Hepatocyte (in vitro differentiated cells): ENCODE measurements around the gene RBM19. TPM values are rescaled to one million over a fixed set of nuclear protein-coding genes. Genes with fewer than 3 reads are reported as not detected.

Source experiments
- DNase-seq: peaks from one replicate; pipeline ENCODE4 v3.0.0-alpha.2; 2016; ENCODE audit warnings: low spot score
- H2AFZ ChIP-seq: fragments of 200-600 bp; sonication (generic); 2 replicates; pipeline ENCODE4 v1.6.0; 2016; ENCODE audit warnings: antibody characterized with exemption, mild to moderate bottlenecking
- H3K27ac ChIP-seq: fragments of 200-600 bp; sonication (generic); 2 replicates; pipeline ENCODE4 v1.5.1; 2016; ENCODE audit warnings: mild to moderate bottlenecking
- H3K27me3 ChIP-seq: fragments of 200-600 bp; sonication (generic); 2 replicates; pipeline ENCODE4 v1.6.1; 2016
- H3K36me3 ChIP-seq: fragments of 200-600 bp; sonication (generic); replicated peaks from 2 replicates; pipeline ENCODE4 v1.5.1; 2016; ENCODE audit warnings: low read depth; ENCODE audit not compliant: insufficient read depth
- H3K4me1 ChIP-seq: fragments of 200-600 bp; sonication (generic); 2 replicates; pipeline ENCODE4 v1.5.1; 2016; ENCODE audit warnings: mild to moderate bottlenecking, moderate library complexity; ENCODE audit not compliant: insufficient read depth
- H3K4me2 ChIP-seq: fragments of 200-600 bp; sonication (generic); 2 replicates; pipeline ENCODE4 v1.6.0; 2016
- H3K4me3 ChIP-seq: fragments of 200-600 bp; sonication (generic); 2 replicates; pipeline ENCODE4 v1.5.1; 2016; ENCODE audit warnings: mild to moderate bottlenecking
- H3K79me2 ChIP-seq: fragments of 200-600 bp; sonication (generic); 2 replicates; pipeline ENCODE4 v1.6.0; 2017; ENCODE audit warnings: mild to moderate bottlenecking
- H3K9me2 ChIP-seq: fragments of 200-600 bp; sonication (generic); replicated peaks from 2 replicates; pipeline ENCODE4 v1.6.0; 2017; ENCODE audit warnings: mild to moderate bottlenecking; ENCODE audit not compliant: insufficient read depth
- H3K9me3 ChIP-seq: fragments of 200-600 bp; sonication (generic); 2 replicates; pipeline ENCODE4 v1.5.1; 2016; ENCODE audit warnings: low read depth, mild to moderate bottlenecking
- H4K20me1 ChIP-seq: fragments of 200-600 bp; sonication (generic); 2 replicates; pipeline ENCODE4 v1.6.0; 2016; ENCODE audit warnings: mild to moderate bottlenecking; ENCODE audit not compliant: insufficient read depth, poor library complexity, severe bottlenecking
- EZH2 ChIP-seq: fragments of 200-600 bp; sonication (generic); IDR thresholded peaks from 2 replicates; pipeline ENCODE4 v1.6.1; 2016; ENCODE audit warnings: antibody characterized with exemption, mild to moderate bottlenecking, borderline replicate concordance
- EZH2phosphoT487 ChIP-seq: fragments of 200-600 bp; sonication (generic); IDR thresholded peaks from one replicate; pipeline ENCODE4 v1.6.1; 2018; ENCODE audit warnings: antibody characterized with exemption, mild to moderate bottlenecking, low read depth, moderate library complexity; ENCODE audit not compliant: unreplicated experiment, severe bottlenecking
- WGBS: methylation state at CpG from one replicate; pipeline ENCODE4 v1.1.6; 2016; ENCODE audit warnings: low lambda C conversion rate; ENCODE audit errors: missing lambda C conversion rate; 5-methylcytosine and 5-hydroxymethylcytosine counted together
- polyA plus RNA-seq: library from polyadenylated mRNA; unstranded; fragments of >200 nt; fragmentation: Nextera tagmentation; extraction: Ambion mirVana; gene quantifications from 2 replicates; pipeline ENCODE4 v1.2.1, GENCODE V29; 2016
- total RNA-seq: library from RNA; depleted of rRNA; stranded (reverse); fragments of >200 nt; gene quantifications from 2 replicates; pipeline ENCODE4 v1.2.3, GENCODE V29; 2014
- TF ChIP-seq, protein P1 (sequence below): fragments of 200-600 bp; sonication (generic); IDR thresholded peaks from 2 replicates; pipeline ENCODE4 v1.5.1; 2016; ENCODE audit warnings: antibody characterized with exemption, mild to moderate bottlenecking; ENCODE audit not compliant: poor library complexity

The RBM19 gene
- total and polyA plus RNA-seq, 2 experiments from 2014 or later: 14.5 to 16.8 TPM

DNA sequence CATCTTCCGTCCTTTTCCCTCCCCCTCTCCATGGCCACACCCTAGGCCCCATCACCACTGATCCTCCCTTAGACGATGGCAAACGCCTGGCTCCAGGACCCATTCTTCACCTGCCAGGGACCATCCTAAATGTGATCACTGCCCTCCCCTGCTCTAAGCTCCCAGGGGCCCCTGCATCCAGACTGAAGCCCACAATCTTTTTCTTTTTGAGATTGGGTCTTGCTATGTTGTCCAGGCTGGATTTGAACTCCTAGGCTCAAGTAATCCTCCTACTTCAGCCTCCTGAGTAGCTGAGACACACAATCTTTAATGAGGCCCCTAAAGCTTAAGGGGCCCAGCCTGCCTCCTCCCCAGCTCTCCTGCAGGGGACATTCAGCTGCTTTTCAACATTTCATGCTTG lies 15.3 kb downstream of the RBM19 start:
- Histone ChIP-seq H3K79me2 (no peaks in the 10 kb centered on the region), H3K9me2 (no peaks in the 10 kb centered on the region), H3K4me1 (no peaks in the 10 kb centered on the region), H3K4me3 (no peak overlapping the region), H3K27ac (no peak overlapping the region), H4K20me1 (no peaks in the 10 kb centered on the region), H2AFZ (no peak overlapping the region), H3K36me3 (no peaks in the 10 kb centered on the region), H3K4me2 (no peak overlapping the region), H3K9me3 (no peaks in the 10 kb centered on the region), H3K27me3 (no peaks in the 10 kb centered on the region)
- WGBS: 92% methylated on average over 3 of the region's 3 CpGs
- TF ChIP-seq EZH2phosphoT487: no peak
- TF ChIP-seq EZH2: no peak
- TF ChIP-seq, protein P1, sequence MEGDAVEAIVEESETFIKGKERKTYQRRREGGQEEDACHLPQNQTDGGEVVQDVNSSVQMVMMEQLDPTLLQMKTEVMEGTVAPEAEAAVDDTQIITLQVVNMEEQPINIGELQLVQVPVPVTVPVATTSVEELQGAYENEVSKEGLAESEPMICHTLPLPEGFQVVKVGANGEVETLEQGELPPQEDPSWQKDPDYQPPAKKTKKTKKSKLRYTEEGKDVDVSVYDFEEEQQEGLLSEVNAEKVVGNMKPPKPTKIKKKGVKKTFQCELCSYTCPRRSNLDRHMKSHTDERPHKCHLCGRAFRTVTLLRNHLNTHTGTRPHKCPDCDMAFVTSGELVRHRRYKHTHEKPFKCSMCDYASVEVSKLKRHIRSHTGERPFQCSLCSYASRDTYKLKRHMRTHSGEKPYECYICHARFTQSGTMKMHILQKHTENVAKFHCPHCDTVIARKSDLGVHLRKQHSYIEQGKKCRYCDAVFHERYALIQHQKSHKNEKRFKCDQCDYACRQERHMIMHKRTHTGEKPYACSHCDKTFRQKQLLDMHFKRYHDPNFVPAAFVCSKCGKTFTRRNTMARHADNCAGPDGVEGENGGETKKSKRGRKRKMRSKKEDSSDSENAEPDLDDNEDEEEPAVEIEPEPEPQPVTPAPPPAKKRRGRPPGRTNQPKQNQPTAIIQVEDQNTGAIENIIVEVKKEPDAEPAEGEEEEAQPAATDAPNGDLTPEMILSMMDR: no peak
- DNase-seq: no peak

DNA sequence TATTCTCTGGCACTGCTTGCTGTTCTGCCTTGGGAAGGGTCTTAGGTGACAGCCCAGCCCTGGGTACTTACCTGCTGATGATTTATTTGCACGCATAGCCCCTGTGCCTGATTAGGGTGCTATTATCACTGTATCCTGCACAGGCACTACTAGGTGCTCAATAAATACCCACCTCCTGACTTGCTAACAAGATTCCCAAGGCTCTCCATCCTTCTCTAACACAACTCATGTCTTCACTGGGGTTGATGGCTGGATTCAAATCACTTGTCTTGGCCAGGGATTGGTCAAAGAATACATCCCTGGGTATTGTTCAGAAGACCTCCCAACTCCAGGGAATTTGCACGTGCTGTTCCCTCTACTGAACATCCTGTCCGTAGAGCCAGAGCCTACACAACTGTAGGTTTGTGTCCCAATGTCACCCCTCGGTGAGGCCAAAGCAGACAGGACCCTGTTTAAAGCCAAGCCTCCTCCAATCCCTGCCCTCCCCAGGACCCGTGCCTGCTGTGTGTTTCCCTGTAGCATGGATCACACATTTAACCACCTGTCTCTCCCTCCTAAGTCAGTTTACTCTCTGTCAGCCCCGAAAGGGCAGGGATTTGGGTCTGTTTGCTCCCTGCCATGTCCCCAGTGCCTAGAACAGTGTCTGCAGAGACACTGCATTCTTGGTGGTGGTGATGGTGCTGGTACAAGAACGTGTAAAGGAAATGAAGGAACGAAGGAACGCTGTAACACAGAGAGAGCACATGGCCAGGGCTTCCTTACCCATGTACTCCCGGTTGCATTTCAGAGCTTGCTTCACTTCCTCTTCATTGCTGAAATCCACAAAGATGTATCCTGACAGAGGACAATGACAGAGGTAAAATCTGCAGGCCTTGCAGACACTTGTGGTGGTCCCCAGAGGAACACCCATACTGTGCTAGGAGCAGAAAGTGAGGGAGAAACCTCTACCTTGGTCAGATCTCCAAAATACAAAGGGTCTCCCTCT lies 16.5 kb downstream of the RBM19 start:
- TF ChIP-seq EZH2: no peak
- no peak for TF ChIP-seq EZH2phosphoT487
- TF ChIP-seq, protein P1: no peak
- no peak overlapping the region for H3K27ac ChIP-seq
- 94% methylated on average over 10 of the region's 10 CpGs for WGBS
- no peaks in the 10 kb centered on the region for H3K9me2 ChIP-seq
- H3K4me2 ChIP-seq: no peak overlapping the region
- H3K4me1 ChIP-seq: no peaks in the 10 kb centered on the region
- DNase-seq: no peak
- no peaks in the 10 kb centered on the region for H3K9me3 ChIP-seq
- H3K36me3 ChIP-seq: no peaks in the 10 kb centered on the region
- H3K4me3 ChIP-seq: no peak overlapping the region
- H3K79me2 ChIP-seq: no peaks in the 10 kb centered on the region
- H2AFZ ChIP-seq: no peak overlapping the region
- no peaks in the 10 kb centered on the region for H3K27me3 ChIP-seq
- no peaks in the 10 kb centered on the region for H4K20me1 ChIP-seq

DNA sequence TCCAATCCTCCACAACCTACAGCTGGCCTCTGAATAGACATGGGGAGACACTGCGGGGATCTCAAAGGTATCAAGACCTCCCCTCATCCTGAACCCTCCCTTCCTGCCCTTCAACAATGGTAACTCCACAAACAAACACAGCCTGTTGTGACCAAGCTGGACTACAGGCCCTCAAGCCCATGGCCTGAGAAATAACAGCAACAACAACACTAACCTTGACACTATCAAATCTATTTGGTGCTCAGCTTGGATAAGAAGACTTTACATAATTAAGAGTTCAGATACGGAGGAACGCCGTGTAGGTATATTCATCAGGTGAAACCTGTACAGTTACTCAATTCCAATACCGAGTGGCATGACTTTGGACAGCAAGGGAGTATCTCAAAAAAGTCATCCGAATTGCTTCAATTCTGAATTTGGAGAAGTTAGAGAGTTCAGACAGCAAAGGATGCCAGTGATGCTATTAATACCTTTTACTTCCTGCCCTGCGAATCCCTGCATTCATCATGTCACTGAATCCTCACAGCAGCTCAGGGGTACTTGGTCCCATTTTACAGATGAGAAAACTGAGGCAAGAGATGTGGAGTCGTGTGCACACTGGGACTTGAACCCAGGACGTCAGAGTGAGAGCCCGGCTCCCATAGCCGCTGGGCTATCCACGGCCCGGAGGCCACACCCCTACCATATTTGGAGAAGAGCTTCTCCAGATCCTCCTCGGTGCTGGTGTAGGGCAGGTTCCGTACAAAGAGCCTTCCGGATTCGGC lies 17.8 kb downstream of the RBM19 start:
- 96% methylated on average over 17 of the region's 17 CpGs for WGBS
- H3K9me2 ChIP-seq: no peaks in the 10 kb centered on the region
- no peak overlapping the region for H2AFZ ChIP-seq
- H3K4me3 ChIP-seq: no peak overlapping the region
- no peak overlapping the region for H3K27ac ChIP-seq
- TF ChIP-seq, protein P1: no peak
- TF ChIP-seq EZH2 (no peak), EZH2phosphoT487 (no peak)
- no peaks in the 10 kb centered on the region for H3K27me3 ChIP-seq
- no peaks in the 10 kb centered on the region for H3K4me1 ChIP-seq
- H3K79me2 ChIP-seq: no peaks in the 10 kb centered on the region
- no peaks in the 10 kb centered on the region for H3K9me3 ChIP-seq
- H3K36me3 ChIP-seq: no peaks in the 10 kb centered on the region
- H3K4me2 ChIP-seq: no peak overlapping the region
- H4K20me1 ChIP-seq: no peaks in the 10 kb centered on the region
- DNase-seq: no peak
